ENCODE measurements around the gene CLEC2D. TPM values are rescaled to one million over a fixed set of nuclear protein-coding genes. Genes with fewer than 3 reads are reported as not detected.
A peak's percentile ranks its signal among the peaks of the same experiment; 100 is the strongest.
"Not testable (repeated sequence)": the region's sequence is repeated elsewhere in the genome, so short reads cannot be mapped to it uniquely, and the experiment has no call there.

Gene CLEC2D
- total RNA-seq, 2 experiments from 2014 or later = 190 to 212 TPM

DNA sequence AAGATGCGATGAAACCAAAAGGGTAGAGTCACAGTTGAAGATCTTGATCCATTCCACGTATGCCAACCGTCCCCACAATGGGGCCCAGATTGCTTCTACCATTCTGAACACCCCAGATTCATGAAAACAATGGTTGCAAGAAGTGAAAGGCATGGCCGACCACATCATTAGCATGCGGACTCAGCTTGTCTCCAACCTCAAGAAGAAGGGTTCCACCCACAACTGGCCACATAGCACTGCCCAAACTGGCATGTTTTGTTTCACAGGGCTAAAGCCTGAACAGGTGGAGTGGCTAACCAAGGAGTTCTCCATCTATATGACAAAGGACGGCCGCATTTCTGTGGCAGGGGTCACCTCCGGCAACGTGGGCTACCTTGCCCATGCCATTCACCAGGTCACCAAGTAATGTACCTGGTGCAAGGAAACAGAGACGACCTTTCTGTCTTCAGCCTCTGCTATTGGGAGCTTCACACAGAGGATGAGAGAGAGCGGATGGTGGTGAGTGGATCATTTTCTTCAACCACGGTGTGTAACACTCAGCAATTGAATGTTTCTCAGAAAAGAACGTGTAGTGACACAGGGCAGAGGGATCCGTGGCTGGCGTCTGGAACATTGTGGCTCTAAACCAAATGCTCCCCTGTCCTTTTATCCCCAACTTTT is 26.8 kb upstream of the CLEC2D start:
- Mint-ChIP-seq H3K27ac (peak overlapping the region; percentile 49), H3K4me3 (no peak overlapping the region), H3K4me1 (peaks cover 54% of the 10 kb centered on the region), H3K9me3 (ENCODE audit: low read depth) (peaks cover 31% of the 10 kb centered on the region), H3K27me3 (no peaks in the 10 kb centered on the region), H3K36me3 (ENCODE audit: low read depth) (peaks cover 67% of the 10 kb centered on the region)
- ATAC-seq = no peak
- DNase-seq = no peak
- ChIA-PET POLR2A (interaction anchor here (0.8 to 1.0 kb wide), 2 partner anchors 28 to 75 kb away, joined by 3 read pairs; no protein-coding TSS in a partner anchor), CTCF (interaction anchor here (0.5 to 1.1 kb wide), 5 partner anchors 8 to 454 kb away, joined by 3 read pairs; no protein-coding TSS in a partner anchor)
- intact Hi-C loops (cut with DNase I, micrococcal nuclease) = no loop called here

DNA sequence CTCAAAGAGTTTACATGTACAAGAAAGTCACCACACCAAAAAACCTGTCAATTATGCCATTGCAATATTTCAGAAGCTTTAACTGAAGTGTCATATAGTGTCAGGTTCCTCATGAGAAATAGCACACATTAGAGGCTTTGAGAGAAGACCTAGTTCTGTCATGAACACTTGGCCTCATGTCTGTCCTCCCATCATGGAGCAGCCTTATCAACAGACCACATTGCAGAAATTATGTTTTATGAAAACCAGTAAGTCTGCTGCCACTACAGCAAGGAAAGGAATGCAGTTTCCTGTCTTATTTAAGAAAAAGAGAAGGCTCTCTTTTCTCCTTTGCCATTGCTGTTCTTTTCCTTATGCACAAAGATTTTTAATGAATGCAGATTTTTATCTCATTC is 26.2 kb upstream of the CLEC2D start:
- ChIA-PET POLR2A (interaction anchor here (0.8 to 1.0 kb wide), 2 partner anchors 28 to 74 kb away, joined by 3 read pairs; no protein-coding TSS in a partner anchor), CTCF (interaction anchor here (0.5 to 1.0 kb wide), 3 partner anchors 9 to 455 kb away, joined by 3 read pairs; no protein-coding TSS in a partner anchor)
- Mint-ChIP-seq H3K36me3 (ENCODE audit: low read depth) (peaks cover 65% of the 10 kb centered on the region), H3K4me3 (no peak overlapping the region), H3K27ac (peak overlapping the region; percentile 49), H3K4me1 (peaks cover 51% of the 10 kb centered on the region), H3K27me3 (no peaks in the 10 kb centered on the region), H3K9me3 (ENCODE audit: low read depth) (peaks cover 31% of the 10 kb centered on the region)
- intact Hi-C loops (cut with DNase I, micrococcal nuclease) = no loop called here
- ATAC-seq = no peak
- DNase-seq = no peak

DNA sequence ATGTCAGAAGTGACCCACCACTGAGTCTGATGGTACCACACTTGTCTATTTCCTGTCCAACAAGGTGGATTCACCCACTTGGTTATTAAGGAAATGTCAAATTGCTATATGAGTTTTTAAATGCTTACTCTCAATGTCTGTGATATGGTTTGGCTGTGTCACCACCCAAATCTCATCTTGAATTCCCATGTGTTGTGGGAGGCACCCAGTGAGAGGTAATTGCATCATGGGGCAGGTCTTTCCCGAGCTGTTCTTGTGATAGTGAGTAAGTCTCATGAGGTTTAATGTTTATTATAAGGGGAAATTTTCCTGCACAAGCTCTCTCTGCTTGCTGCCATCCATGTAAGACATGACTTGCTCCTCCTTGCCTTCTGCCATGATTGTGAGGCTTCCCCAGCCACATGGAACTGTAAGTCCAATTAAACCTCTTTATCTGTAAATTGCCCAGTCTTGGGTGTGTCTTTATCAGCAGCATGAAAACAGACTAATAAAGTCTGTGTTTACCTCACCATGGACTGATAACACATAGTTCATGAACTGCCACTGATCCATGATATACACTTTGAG is 24.4 kb upstream of the CLEC2D start:
- H3K27me3 Mint-ChIP-seq, ATAC-seq: not testable (repeated sequence)
- intact Hi-C loops (cut with DNase I, micrococcal nuclease) = loop anchor here (1.0 to 5.0 kb wide), 3 partner anchors 152 to 400 kb away; partner anchors contain the start of gene CLEC2B (in 1 of the 2)
- H3K27ac Mint-ChIP-seq = peak overlapping the region; percentile 64
- CTCF ChIA-PET = interaction anchor here (0.7 to 1.7 kb wide), 6 partner anchors 10 to 98 kb away, joined by 3 to 4 read pairs (median 3); no protein-coding TSS in a partner anchor
- H3K4me1 Mint-ChIP-seq = peaks cover 51% of the 10 kb centered on the region
- POLR2A ChIA-PET = interaction anchor here (0.9 to 1.1 kb wide), 2 partner anchors 26 to 113 kb away, joined by 3 read pairs; no protein-coding TSS in a partner anchor
- peak; percentile 61 for DNase-seq
- H3K36me3 Mint-ChIP-seq (ENCODE audit: low read depth) = peaks cover 69% of the 10 kb centered on the region
- peak overlapping the region; percentile 44 for H3K4me3 Mint-ChIP-seq
- H3K9me3 Mint-ChIP-seq (ENCODE audit: low read depth) = peaks cover 28% of the 10 kb centered on the region

DNA sequence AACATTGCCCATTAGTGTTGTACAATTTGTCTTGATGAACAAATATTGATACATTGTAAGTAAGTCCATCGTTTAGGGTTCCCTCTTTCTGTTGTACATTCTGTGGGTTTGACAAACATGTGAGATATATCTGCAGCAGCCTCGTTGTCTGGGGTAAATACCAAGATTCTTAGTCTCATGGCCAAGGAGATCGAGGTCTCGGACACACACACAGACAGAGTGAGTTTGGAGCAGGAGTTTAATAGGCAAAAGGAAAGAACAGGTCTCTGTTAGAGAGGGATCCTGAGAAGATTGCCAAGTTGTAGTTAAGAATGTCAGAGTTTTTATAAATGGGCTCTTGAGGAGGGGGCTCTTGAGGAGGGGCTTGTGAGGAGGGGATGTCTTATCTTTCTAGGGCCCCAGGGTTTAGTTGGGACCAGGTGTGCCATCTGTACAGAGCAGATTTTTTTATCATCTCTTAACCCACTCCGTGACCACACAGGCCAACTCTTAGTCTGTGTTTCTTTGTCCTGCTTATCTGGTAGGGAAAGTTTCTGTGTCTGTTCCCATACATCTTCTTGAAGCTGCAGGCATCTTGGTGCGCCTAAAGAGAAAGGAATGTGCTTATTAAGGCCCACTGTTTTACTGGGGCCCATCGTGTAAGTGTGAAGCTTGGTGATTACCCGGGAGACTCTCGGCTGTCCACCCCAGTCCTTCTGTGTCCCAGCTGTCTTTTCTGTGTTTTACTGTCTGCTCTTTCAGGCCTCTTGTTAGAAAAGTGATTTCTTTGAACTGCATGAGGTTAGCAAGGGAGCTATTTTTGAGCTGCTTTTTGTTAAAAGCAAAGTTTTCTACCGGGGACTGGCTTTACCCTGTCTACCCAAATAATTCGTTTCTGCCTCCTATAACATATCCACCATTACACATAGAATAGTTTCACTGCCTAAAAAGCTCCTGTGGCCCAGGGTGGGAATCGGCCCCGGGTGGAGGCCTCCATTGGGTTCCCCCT is 22.4 kb upstream of the CLEC2D start:
- peaks cover 59% of the 10 kb centered on the region for H3K4me1 Mint-ChIP-seq
- ATAC-seq = peak; percentile 8
- intact Hi-C loops (cut with DNase I, micrococcal nuclease) = loop anchor here in 1 of 2 experiments (5.0 kb wide), 2 partner anchors 150 to 220 kb away; partner anchors contain the start of gene CLEC2B
- H3K4me3 Mint-ChIP-seq = peak overlapping the region; percentile 100
- POLR2A ChIA-PET = interaction anchor here (0.9 to 5.0 kb wide), 11 partner anchors 14 to 147 kb away, joined by 3 to 190 read pairs (median 11); partner anchors contain the start of genes CD69 and CLEC2D
- H3K9me3 Mint-ChIP-seq (ENCODE audit: low read depth) = peaks cover 15% of the 10 kb centered on the region
- CTCF ChIA-PET = interaction anchor here (0.7 to 11.1 kb wide), 12 partner anchors 9 to 103 kb away, joined by 3 to 124 read pairs (median 4); partner anchors contain the start of gene CLEC2D
- H3K27ac Mint-ChIP-seq = peak overlapping the region; percentile 100
- H3K36me3 Mint-ChIP-seq (ENCODE audit: low read depth) = peaks cover 67% of the 10 kb centered on the region
- peak; percentile 21 for DNase-seq
- no peaks in the 10 kb centered on the region for H3K27me3 Mint-ChIP-seq

GRCh38 chr12:9647825-9648700 is 21.4 kb upstream of the CLEC2D start:
- H3K4me1 Mint-ChIP-seq = peaks cover 58% of the 10 kb centered on the region
- CTCF ChIA-PET = interaction anchor here (0.6 to 11.1 kb wide), 13 partner anchors 8 to 149 kb away, joined by 3 to 124 read pairs (median 4); partner anchors contain the start of gene CLEC2D
- DNase-seq = peak; percentile 96

DNA sequence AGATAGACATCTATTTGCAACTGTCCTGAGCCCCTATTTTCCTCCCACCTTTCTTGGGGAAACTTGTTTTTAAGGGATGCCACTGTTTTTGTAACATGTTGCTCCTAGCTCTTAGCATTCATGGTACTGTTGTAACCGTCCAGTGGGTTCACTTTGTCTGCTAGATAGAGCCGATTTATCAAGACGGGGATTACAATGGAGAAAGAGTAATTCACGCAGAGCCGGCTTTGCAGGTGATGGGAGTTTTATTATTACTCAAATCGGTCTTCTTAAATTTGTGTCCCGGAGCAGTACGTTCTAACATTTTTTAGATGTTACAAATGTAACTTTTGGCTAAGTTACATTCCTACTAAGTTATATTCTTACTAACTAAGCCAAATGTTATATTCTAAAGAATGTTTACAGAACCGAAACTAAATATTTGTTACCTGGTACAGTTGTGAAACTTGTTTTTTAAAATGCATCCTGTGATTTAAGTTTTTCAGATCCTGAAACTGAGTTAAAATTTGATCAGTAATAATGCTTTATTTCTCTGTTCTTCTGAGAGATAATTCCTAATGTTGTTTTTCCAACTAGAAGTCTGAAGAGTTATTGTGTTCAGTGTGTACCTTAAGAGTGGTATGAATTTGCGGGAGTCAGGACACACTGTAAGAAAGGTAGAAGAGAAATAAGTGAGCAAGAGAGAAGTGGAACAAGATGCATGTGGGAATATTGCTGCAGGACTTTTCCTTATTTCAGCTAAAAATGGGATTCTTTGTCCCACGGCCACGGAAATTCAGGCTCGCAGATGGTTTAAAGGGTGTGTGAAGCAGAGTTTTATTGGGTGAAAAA is 20.6 kb upstream of the CLEC2D start:
- CTCF ChIA-PET = interaction anchor here (0.7 to 11.1 kb wide), 7 partner anchors 7 to 148 kb away, joined by 3 to 124 read pairs (median 8); partner anchors contain the start of gene CLEC2D
- H3K4me1 Mint-ChIP-seq = peaks cover 58% of the 10 kb centered on the region
- intact Hi-C loops (cut with DNase I, micrococcal nuclease) = loop anchor here (1.0 to 5.0 kb wide), 11 partner anchors 15 to 405 kb away; partner anchors contain the start of genes CLEC2B (in 2 of the 2), CD69 (in 1 of the 2) and CLEC2D (in 1 of the 2)
- DNase-seq (peak; percentile 30), ATAC-seq (no peak)
- POLR2A ChIA-PET = interaction anchor here (0.6 to 5.0 kb wide), 14 partner anchors 12 to 277 kb away, joined by 4 to 190 read pairs (median 7); partner anchors contain the start of genes CD69 and CLEC2D
- no peaks in the 10 kb centered on the region for H3K27me3 Mint-ChIP-seq
- peak overlapping the region; percentile 100 for H3K4me3 Mint-ChIP-seq
- peaks cover 68% of the 10 kb centered on the region for H3K36me3 Mint-ChIP-seq (ENCODE audit: low read depth)
- peaks cover 10% of the 10 kb centered on the region for H3K9me3 Mint-ChIP-seq (ENCODE audit: low read depth)
- peak overlapping the region; percentile 100 for H3K27ac Mint-ChIP-seq

More at GRCh38 chr12:9647825-9648700, 21.4 kb upstream of the CLEC2D start:
- no peaks in the 10 kb centered on the region for H3K27me3 Mint-ChIP-seq
- peak; percentile 72 for ATAC-seq
- peak overlapping the region; percentile 100 for H3K27ac Mint-ChIP-seq
- H3K4me3 Mint-ChIP-seq = peak overlapping the region; percentile 100
- POLR2A ChIA-PET = interaction anchor here (0.6 to 5.0 kb wide), 20 partner anchors 13 to 284 kb away, joined by 3 to 190 read pairs (median 6); partner anchors contain the start of genes CD69 and CLEC2D
- H3K9me3 Mint-ChIP-seq (ENCODE audit: low read depth) = peaks cover 13% of the 10 kb centered on the region
- peaks cover 64% of the 10 kb centered on the region for H3K36me3 Mint-ChIP-seq (ENCODE audit: low read depth)
- intact Hi-C loops (cut with DNase I, micrococcal nuclease) = loop anchor here (1.0 to 5.0 kb wide), 11 partner anchors 14 to 404 kb away; partner anchors contain the start of genes CLEC2B (in 2 of the 2), CD69 (in 1 of the 2) and CLEC2D (in 1 of the 2)

GRCh38 chr12:9649532-9649940 is 20.0 kb upstream of the CLEC2D start:
- H3K9me3 Mint-ChIP-seq (ENCODE audit: low read depth) = peaks cover 10% of the 10 kb centered on the region
- POLR2A ChIA-PET = interaction anchor here (1.6 to 5.0 kb wide), 2 partner anchors 19 to 110 kb away, joined by 5 to 190 read pairs; partner anchors contain the start of gene CLEC2D
- ATAC-seq (no peak), DNase-seq (peak; percentile 57)
- peaks cover 70% of the 10 kb centered on the region for H3K36me3 Mint-ChIP-seq (ENCODE audit: low read depth)
- CTCF ChIA-PET = interaction anchor here (11.1 kb wide), 1 partner anchor 16 kb away, joined by 124 read pairs; the partner anchor contains the start of gene CLEC2D
- H3K27ac Mint-ChIP-seq = peak overlapping the region; percentile 100
- H3K4me3 Mint-ChIP-seq = peak overlapping the region; percentile 100
- H3K27me3 Mint-ChIP-seq = no peaks in the 10 kb centered on the region
- intact Hi-C loops (cut with DNase I, micrococcal nuclease) = loop anchor here in 1 of 2 experiments (5.0 kb wide), 2 partner anchors 148 to 218 kb away; partner anchors contain the start of gene CLEC2B
- H3K4me1 Mint-ChIP-seq = peaks cover 58% of the 10 kb centered on the region

GRCh38 chr12:9650151-9650576 is 19.3 kb upstream of the CLEC2D start:
- ATAC-seq = no peak
- ChIA-PET CTCF (interaction anchor here (1.0 to 11.1 kb wide), 3 partner anchors 16 to 111 kb away, joined by 3 to 124 read pairs (median 4); partner anchors contain the start of genes CD69 and CLEC2D), POLR2A (interaction anchor here (0.6 to 5.0 kb wide), 12 partner anchors 13 to 1926 kb away, joined by 3 to 190 read pairs (median 5); partner anchors contain the start of genes CD69 and CLEC2D)
- intact Hi-C loops (cut with DNase I, micrococcal nuclease) = loop anchor here (1.0 to 5.0 kb wide), 7 partner anchors 19 to 562 kb away; partner anchors contain the start of genes CD69 (in 1 of the 2), CLEC2D (in 1 of the 2) and GABARAPL1 (in 1 of the 2)
- Mint-ChIP-seq H3K4me1 (peaks cover 58% of the 10 kb centered on the region), H3K27me3 (no peaks in the 10 kb centered on the region), H3K36me3 (ENCODE audit: low read depth) (peaks cover 70% of the 10 kb centered on the region), H3K9me3 (ENCODE audit: low read depth) (peaks cover 6% of the 10 kb centered on the region), H3K4me3 (peak overlapping the region; percentile 100), H3K27ac (peak overlapping the region; percentile 100)
- no peak for DNase-seq
